GM18858 (cell line): ENCODE results near the gene GRIN2A.

Source experiments
- ATAC-seq: cut with Tn5 transposase; IDR thresholded peaks from one replicate; pipeline ENCODE4 v1.9.1; 2021; ENCODE audit not compliant: unreplicated experiment

Gene GRIN2A

DNA sequence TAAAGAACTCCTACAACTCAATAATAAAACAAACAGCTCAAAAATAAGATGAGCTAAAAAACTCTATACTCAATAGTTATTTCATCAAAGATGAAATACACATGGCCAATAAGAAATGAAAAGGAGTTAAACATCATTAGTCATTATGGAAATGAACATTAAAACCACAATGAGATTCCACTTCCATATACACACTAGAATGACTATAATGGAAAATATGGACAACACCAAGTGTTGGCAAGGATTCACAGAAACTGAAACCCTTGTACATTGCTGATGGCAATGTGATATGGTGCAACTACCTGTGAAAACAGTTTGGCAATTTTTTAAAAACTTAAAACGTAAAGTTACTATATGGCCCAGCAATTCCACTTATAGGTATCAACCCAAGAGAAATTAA lies 91.4 kb downstream of the GRIN2A start:
- no peak for ATAC-seq

GRCh38 chr16:10088380-10088793 lies 93.8 kb downstream of the GRIN2A start:
- no peak for ATAC-seq

- ATAC-seq, result no peak
These were observed 95.1 kb downstream of the GRIN2A start for GRCh38 chr16:10087151-10087550.

- ATAC-seq, result no peak
These were observed 95.6 kb downstream of the GRIN2A start for GRCh38 chr16:10086620-10087019.

GRCh38 chr16:10085078-10085798 lies 97.0 kb downstream of the GRIN2A start:
- ATAC-seq, result no peak

DNA sequence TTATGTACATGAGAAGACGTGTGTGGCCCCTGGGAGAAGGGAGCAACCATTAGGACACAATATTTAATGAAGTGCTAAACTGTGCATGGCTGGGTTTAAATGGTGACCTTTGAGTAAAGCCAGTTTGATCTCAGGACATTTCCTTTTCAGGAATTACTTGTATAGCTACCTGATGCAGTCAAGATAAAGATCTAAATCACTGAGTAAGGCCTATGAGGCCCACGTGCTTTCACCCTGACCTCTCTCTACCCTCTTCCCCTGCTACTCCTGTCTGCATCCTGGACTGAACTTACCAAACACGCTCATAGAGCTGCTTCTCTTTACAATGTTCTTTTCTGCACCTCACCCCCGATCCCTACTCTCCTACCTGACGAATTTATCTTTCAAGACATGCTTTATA lies 98.9 kb downstream of the GRIN2A start:
- ATAC-seq, result no peak

DNA sequence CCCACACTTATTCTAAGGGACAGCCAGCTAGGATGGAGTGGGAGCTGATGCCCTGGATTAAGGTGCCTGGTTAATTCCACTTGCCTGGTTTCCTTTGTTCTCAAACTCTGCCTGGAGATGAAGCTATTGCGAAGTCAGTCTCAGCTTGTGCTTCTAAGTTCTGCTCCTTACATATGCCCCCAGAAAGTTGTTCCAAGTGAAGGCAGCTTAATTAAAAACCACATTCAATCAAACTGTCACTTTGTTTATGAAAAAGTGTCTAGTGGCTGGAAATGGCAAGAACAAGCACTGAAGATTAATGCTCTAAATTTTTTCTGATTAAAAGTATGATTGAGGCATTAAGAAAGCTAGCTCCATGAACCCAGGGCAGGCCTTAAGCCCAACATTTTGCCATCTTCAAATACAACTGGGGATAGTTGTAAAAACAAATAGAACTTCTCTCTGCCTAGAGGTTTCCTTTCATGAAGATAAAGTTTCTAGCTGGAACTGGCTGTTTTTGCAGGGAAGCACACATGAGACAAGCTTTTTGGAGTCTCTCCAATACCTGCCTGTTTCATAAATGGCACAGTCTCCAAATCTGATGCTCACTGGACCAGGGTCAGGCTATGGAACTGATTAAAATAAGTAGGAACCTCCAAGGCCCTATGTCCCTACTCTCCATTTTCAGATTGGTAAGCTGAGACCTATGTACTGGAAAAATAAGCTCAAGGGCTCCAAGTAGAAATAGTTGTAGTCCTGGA lies 100.9 kb downstream of the GRIN2A start:
- ATAC-seq, result no peak

DNA sequence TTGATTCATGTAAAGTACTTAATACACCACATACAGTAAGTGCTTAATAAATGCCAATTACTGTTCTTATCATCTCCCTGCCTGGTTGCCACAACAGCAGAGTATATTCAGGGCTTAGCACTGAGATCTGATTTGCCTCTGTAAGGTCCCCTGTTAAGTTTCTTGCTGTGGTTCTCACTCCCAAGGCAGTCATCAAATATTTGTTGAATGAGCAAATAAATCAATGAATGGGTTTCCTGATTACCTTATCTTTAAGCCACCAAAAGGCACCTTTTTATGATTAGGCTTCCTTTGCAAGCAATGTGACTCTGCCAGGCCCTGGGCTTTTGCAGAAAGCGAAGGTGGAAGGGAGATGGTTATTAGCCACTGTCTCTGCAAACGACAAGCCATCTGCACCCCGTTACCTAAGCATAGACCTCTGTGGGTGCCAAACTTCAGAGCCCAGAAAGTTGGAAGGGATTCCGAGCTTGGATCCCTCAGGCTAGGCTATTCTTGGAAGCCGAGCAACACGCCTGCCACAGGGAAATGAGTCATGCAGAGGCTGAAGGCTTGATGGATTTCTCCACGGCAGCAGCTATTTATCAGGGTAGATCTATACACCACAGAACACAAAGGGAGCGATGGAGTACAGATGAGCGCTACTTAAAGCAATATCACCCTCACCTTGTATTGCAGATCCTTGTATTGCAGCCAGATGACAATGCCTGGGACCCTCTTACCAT lies 102.0 kb downstream of the GRIN2A start:
- no peak for ATAC-seq

- ATAC-seq, result no peak
These were observed 103.7 kb downstream of the GRIN2A start for GRCh38 chr16:10078541-10078949.

- ATAC-seq, result no peak
These were observed 104.4 kb downstream of the GRIN2A start for GRCh38 chr16:10077861-10078260.

DNA sequence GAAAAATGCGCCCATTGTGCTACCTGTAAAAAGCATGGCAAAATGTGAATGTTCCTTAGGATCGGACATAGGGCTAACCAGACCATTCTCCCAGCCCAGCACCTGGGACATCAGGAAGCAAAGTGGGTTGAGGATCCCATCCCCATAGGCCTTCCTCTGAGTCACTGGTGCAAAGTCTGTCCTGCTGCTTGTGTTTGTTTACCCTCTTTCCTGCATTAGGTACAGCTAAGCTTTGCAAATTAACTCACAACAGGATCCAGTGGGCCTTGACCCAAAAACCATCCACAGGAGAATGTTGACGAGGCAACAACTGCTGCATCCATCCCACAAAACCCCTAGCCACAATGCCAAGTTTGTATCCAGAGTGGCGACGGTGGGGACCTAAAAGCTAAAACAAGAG lies 106.2 kb downstream of the GRIN2A start:
- ATAC-seq, result no peak

DNA sequence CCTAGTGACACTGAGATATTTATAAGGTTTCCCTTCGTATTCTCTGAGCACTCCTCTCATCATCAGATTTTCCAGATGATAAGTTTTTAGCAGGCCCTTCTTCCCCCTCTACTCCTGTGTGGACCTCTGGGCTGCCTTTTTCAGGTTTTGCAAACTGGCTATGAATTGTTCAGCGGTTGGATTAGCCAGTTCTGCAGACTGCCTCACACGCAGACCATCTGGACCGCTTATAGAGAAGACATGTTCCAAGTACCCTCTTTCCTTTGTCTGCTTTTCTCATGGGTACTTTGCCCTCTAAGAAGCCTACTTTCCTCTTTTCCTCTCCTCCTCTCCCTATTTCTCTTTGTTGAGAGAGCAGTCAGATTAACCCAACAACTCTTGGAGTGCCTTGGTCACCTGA lies 111.6 kb downstream of the GRIN2A start:
- ATAC-seq, result no peak

GRCh38 chr16:10069374-10069773 lies 112.9 kb downstream of the GRIN2A start:
- no peak for ATAC-seq

GRCh38 chr16:10067835-10068234 lies 114.4 kb downstream of the GRIN2A start:
- ATAC-seq, result no peak

DNA sequence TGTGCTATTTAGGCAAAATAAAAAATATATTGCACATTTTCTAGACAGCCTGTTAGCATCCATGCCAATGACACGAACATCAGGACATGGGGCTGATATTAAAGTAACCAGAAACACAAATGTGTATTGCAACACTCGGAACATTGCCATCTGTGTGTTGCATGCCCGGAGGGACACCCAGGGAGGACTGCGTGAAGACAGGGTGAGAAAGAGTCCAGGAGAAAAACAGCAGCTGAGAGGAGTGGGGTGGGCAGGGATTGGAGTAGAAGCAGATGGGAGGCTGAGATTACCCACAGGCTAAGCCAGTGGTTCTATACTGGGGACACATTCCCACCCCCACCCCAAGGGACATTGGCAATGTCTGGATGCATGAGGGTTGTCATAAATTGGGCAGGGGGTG lies 114.8 kb downstream of the GRIN2A start:
- ATAC-seq, result no peak

DNA sequence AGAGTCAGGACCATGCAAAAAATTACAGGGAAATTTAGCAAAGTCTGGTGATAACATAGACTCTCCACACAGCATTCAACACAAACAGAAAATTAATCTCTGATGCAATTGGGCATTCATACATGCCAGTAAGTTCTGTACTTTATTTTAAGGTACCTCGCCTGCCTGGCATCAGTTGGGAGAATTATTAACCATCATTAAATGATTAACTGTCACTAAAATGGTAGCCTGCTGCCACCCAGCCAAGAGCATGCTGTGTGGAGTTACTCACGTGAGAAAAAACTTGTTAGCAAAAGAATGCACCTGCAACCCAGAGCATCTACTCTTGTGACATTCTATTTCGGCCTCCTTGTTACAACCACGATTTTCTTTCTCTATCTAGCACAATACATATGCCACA lies 117.2 kb downstream of the GRIN2A start:
- no peak for ATAC-seq

DNA sequence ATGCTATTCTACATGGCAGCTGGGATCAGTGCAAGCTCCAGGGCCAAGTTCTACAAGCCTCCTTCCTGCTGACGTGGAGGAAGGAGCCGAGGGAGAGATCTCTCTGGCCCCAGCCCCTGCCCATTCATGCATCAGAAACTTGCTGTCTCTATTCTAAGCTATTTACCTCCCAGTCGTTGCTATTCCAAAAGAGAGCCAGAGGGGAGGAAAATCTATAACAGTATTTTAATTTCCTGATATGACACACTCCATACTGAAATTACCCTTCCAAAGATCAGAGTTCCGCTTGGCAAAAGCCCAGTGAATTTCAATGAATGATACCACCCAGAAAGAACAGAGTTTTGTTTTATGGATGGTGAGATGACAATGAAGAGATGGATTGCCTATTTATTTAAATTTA lies 133.4 kb downstream of the GRIN2A start:
- ATAC-seq, result no peak

DNA sequence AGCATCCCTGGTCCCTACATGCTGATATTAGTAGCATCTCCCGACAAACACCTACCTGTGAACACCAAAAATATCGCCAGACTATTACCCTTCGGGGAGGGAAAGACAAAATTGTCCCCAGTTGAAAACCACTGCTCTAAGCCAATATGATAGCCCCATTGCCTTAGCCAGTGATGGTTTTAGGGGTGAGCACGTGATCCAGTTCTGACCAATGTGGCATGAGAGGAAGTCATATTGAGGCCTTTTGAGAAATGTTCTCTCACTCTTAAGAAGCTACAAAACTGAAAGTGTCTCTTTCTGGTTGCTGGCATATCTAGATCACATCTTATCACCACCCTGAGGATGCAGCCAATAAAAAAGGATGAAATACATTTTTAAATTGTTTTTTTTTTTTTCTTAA lies 136.3 kb downstream of the GRIN2A start:
- no peak for ATAC-seq

DNA sequence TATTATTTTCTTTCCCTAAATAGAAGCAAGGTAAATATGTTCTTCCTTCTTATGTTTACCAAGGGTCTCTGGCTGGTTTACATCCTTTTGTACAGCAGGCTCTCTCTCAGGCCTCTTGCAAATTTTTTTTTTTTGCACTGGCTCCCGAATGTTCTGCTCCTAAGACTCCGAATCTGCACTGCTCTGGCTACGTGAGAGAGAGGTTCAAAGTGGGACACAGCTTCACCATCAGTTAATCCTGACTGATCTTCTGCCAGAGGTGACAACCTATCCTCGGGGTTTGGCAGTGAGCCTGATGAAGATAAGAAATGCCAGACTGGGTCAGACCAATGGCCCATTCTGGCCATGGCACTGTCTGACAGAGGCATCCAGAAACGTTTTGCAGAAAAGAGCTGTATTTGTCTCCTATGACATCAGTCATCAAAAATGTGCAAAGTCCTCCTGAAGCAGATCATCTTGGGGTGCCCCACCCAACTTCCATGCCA lies 136.9 kb downstream of the GRIN2A start:
- ATAC-seq, result no peak

DNA sequence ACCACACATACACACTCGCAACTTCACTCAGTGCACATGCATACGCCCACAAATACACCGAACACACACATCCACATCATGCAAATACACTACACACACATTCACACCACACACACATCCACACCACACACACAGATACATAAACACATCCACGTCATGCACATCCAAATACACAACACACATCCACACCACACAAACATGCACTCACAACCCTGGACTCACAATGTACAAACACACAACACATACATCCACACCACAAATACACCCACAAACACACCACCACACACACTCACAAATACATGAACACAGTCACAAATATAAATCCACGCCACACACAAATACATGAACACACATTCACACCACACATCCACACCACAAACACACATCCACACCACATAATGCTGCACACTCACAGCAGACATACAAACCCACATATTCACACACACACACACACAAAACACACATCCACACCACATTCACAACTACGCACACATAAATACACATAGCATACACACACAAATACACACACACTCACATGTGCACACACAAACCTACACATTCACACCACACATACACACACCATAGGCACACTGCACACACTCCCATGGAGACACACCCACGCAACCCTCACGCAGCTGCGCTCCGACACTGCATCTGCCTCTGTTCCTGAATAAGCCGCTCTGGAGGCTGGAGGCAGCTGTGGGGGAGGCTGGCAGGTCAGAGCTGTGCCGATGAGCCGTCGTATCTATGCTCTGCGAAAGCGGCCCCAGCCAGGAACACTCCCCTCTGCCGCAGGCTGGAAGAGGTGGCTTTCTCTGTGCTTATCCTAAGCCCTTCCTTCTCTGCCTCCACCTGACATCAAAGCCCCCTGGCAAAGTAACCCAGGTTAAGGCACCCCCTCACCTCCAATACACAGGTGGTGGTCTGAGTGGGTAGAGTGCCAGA lies 141.8 kb downstream of the GRIN2A start:
- ATAC-seq, result no peak
